ENCODE data around the gene FAM20B.

Gene FAM20B

DNA sequence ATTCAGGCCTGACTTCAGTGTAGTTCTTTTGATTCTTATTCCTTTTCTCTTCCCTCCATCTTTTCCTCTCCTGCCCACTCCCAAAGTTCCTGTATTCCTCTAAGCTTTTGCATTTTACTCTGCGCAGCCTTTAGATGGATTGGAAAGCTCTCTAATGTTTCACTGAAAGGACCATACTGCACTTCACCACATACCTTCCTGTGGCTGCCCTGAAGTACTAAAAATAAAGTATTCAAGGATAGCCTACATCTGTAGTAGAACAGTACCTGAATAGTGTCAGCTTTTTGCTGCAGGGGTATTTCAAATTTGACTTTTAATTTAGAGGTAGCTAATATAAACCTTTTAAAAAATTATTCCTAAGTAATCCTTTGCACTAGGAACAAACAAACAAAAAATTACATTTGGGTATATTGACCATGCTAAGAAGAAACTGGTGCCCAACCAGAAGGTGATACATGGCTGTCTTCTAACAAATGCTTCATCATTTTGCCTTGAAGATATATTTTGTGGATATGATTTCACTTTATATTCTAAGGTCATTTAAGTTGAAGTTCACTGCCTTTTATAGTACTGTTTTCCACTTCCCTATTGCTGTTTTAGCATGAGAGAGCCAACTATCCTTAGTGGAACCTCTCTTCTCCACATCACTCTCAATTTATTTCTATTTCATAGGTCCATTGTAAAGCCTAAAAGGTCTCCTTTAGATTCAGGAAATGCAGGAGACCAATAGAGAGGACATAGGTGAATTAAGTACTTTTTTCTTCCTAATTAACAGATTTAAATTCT is 22.8 kb downstream of the FAM20B start:
- no peak for DNase-seq (ENCODE audit: low read depth in 1 of 2, low spot score in 1 of 2)

DNA sequence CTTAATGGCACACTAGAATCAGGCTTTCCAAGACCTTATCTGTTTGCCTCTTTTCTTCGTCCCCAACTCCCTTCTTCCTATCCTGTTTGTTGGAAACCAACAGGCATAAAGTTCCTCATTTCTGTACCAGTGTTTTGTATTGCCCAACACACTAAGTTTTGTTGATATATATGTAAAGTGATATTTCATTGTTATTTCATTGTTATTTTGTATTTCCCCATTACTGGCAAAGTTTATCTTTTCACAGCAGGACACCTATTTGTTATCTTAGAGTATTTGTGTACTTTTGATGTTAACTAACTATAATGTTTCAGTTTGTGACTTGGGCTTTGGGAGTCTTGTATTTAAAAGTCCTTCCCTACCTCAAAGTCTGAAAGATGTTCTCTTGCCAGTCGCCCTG is 27.1 kb downstream of the FAM20B start:
- DNase-seq (ENCODE audit: low read depth in 1 of 2, low spot score in 1 of 2): no peak

DNA sequence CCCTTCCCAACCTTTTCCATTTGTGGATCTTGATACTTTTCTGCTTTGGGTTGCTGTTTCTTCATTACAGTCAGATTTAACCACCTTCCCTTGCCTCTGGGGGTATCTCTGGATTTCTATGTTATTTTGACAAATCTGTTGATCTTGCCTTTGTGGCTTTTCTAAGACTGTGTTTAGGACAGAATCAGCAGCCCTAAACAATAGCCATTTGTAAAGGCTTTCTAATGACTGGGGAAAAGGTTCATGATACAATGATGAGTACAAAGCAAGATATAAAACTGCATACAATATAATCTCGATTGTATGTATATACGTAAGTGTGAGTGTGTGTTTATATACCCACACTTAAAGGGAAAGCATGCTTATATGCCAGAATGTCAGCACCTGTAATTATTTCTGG is 27.8 kb downstream of the FAM20B start:
- DNase-seq (ENCODE audit: low read depth in 1 of 2, low spot score in 1 of 2): no peak

DNA sequence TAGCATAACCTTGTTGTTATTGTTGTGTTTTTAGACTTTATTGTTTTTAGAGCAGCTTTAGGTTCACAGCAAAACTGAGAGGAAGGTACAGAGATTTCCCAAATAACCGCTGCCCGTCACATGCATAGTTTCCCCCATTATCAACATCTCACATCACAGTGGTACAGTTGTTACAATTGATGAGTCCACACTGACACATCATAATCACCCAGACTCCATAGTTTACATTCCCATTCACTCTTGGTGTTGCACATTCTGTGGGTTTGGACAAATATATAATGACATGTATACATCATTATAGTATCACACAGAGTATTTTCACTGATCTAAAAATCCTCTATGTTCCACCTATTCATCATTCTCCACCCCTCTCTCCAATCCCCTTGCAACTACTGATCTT is 30.2 kb downstream of the FAM20B start:
- no peak for DNase-seq (ENCODE audit: low read depth in 1 of 2, low spot score in 1 of 2)

DNA sequence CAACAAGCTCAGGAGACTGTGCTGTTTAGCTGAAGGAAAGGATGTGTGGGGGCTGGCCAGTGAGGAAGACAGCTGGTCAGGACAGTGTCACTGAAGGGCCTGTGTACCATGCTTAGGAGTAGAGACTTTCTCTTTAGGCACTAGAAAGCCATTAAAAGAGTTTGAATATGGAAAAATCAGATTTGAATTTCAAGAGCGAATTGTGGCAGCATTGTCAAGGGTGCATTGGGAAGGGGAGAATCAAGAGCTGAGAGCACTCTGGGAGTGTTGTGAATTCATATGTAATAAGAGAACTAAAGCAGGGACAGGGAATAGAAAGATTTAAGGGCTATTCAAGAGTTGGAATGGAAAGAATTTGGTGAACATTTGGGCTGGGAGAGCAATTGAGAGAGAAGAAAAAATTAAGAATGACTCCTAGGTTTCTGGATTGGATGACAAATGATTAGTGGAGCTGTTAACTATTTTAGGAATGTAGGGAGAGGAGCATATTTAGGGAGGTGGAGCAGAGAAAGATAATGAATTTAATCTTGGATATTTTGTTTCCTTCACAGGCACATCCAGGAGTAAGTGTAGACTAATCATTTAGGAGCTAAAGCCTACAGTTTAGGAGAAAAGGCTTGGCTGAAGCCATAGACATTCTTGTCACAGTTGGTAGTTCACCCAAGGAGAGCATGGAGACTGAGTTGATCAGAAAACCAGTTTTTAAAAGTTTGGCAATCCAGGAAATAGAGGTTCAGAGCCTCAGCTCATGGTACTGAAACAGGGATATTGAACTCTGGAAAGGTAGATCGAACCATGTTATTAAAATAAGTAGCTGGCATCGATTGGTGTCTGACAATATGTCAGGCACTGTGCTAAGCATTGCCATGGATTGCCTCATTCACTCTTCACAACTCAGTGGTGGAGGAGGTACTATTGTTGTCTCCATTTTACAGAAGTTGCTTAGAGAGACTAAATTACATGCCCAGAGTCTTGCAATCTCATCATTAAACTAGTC is 33.1 kb downstream of the FAM20B start:
- no peak for DNase-seq (ENCODE audit: low read depth in 1 of 2, low spot score in 1 of 2)

DNA sequence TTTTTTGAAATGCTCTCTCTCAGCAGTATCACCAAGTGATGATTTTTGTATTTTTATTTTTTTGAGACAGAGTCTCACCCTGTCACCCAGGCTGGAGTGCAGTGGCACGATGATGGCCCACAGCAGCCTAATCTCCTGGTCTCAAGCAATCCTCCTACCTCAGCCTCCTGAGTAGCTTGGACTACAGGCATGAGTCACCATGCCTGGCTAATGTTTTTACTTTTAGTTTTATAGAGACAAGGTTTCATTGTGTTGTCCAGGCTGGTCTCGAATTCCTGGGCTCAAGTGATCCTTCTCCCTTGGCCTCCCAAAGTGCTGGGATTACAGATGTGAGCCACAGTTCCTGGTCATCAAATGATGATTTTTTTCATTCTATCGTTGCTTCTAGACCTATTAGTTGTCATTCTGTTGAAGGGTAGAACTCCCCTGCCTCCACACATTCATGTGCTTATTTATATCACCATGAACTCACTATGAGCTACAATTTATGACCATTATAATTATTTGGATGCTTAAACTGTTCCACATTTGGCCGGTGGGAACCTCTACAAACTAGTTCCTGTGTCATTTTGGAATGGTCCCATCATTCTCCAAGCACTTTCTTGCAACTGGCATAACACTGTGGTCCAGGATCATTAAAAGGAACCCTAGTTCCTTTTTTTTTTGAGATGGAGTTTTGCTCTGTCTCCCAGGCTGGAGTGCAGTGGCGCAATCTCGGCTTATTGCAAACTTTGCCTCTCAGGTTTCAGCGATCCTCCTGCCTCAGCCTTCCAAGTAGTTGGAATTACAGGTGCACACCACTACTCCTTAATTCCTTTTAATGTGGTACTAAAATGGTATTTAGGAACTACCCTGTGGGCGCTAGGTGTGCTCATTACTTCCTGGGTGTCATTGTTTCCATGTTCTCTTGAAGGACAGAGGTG is 35.9 kb downstream of the FAM20B start:
- no peak for DNase-seq (ENCODE audit: low read depth in 1 of 2, low spot score in 1 of 2)

DNA sequence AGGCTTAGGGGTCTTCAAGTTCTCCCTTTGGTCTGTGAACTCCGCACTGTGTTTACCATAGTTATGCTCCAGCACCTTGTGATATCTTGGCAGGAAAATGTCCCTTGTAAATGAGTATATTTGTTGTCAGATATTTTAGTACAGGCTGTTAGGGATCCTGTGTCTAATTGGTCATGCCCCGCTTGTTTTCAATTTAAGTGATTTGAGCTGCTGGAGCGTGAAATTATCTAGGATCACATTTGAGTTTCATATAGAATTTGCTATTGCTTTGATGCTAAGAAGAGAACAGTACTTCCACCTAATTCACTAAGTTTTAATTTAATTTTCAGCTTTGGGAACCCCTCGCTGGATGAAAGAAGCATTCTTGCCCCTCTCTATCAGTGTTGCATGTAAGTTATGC is 40.8 kb downstream of the FAM20B start:
- DNase-seq (ENCODE audit: low read depth in 1 of 2, low spot score in 1 of 2): no peak

DNA sequence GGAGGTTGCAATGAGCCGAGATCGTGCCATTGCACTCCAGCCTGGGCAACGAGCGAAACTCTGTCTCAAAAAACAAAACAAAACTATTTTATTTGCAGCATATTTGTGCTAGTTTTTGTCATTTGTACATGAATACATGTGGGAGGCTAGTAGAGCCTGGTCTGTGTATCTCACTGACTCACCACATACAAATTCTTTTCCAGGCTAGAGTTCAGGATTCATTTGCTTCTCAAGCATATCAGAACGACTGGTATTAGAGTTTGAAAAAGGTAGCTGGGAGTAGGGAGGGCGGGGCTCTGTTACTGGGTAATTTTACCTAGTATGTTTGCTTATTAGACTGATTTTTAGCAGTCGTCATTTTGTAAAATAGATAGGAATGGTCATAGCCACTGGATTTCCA is 51.7 kb downstream of the FAM20B start:
- DNase-seq (ENCODE audit: low read depth in 1 of 2, low spot score in 1 of 2): no peak

DNA sequence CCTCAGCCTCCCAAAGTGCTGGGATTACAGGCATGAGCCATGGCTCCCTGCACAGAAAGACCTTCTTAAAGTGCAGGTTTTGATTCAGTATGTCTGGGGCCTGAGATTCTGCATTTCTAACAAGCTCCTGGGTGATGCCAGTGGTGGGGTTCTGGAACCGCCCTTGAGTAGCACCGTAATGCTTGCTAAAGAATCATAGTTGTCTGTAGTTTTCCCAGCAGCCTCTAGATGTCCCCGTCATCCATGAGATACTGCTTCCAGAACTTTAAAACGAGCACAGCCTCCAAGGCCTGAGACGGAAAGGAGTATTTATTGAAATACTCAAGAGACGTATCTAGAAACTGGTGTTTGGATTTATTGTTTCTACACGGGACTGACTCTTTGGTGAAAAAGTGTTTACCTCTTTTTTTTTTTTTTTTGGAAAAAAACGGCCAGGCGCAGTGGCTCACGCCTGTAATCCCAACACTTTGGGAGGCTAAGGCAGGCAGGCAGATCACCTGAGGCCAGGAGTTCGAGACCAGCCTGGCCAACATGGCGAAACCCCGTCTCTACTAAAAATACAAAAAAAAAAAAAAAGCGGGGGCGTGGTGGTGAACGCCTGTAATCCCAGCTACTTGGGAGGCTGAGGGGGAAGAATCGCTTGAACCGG is 53.5 kb downstream of the FAM20B start:
- no peak for DNase-seq (ENCODE audit: low read depth in 1 of 2, low spot score in 1 of 2)

DNA sequence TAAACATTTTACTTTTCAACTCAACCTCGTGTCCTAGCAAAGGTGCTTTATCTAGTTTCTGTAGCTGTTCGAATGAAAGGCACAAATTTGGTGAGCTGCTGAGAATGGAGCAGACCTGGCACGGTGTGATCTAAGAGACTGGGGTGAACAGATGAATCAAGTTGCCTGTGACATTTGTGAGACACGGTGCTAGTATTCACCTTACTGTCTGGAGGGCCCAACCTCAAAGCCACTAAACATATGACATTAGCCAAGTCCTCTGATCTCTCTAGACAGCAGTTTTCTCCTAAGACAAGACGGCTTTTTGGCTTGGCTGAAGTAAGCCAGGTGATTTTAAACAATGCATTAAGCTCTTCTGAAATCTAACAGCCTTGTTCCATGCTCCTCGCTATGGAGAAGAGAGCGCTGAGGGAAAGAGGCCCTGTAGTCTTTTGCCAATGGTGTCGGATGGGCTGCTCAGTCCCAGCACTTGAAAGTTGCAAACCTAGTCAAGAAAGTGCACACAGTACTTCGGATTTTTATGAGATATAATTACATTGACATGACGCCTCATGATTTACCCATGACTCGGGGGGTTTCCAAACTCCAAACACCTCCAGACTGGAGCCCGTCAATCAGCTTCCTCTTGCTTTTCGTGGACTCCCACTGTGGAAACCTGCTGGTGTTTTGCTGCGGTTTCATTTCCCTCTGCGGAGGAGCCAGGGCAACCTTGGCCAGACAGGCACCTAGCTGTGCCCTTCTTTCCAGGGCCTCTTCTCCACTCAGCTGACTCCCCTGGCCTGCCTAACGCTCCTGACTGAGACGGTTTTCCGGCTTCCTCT is 55.4 kb downstream of the FAM20B start:
- no peak for DNase-seq (ENCODE audit: low read depth in 1 of 2, low spot score in 1 of 2)

DNA sequence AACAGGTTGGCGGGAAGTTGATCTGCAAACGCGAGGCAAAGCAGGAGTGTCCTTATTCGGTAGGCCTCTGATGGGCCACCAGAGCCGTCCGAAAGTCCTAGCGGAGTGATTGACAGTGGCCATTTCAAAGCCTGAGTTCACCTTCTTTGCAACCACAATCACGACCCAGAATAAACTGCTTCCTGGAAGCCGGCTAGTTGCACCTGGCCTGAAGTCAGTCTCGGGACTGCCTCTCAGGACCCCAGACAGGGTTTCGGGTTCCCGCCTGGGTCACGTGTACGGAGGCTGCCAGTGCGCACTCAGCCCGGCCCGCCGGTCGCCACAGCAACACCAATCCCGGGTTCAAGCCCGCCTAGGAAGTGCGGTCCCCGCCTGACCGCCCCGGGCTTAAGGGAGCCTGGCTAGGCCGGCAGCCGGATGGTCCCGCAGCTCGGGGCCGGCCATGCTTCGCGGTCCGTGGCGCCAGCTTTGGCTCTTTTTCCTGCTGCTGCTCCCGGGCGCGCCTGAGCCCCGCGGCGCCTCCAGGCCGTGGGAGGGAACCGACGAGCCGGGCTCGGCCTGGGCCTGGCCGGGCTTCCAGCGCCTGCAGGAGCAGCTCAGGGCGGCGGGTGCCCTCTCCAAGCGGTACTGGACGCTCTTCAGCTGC is 56.1 kb downstream of the FAM20B start, which contains the start of gene TOR3A:
Gene TOR3A (plus strand): TSS at position 384 of the 646 bp plus-strand sequence. CDS start 59 bp downstream, at position 443.
- DNase-seq (ENCODE audit: low read depth in 1 of 2, low spot score in 1 of 2): peak; percentile 53 to 60

DNA sequence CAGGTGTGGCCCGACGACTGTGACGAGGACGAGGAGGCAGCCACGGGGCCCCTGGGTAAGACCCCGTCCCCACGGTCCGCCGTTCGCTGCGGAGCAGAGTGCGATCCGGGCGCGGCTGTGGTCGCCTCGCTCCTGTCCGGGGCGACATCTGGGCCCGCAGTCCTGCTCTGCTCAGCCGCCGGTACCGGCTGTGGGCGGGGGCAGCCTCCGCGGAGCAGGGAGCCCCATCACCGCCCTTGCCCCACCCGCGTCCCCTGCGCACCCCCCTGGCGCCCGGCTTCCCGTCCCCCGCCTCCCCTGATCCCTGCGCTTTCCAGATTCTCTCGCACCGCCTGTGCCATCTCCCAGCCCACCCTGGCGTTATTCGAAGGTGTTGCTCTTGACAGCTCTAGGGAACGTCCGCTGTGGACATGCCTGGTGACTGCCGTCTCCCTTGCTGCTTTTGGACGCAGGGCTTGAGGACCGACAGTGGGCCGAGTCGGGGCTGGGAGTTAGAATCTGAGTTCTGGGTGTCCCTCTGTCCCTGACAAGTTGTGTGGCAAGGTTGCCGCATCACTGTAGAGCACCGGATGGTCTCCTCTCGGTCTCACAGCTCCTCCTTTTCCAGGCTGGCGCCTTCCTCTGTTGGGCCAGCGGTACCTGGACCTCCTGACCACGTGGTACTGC is 56.8 kb downstream of the FAM20B start:
- peak in 1 of 2 donors; percentile 3 for DNase-seq (ENCODE audit: low read depth in 1 of 2, low spot score in 1 of 2)

DNA sequence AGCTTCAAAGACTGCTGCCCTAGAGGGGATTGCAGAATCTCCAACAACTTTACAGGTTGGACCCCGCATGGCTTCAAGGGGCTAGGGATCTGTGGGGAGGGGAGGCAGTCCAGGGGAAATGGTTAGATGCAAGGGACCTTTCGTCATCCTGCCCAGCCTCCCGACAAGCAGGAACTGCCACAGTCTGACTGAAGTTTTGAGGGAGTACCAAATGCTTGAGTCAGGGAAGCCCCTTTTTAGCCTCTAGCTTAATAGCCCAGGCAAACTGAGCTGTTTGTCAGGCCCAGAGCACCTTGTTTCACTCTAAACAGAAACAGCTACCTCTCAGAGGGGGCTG is 57.3 kb downstream of the FAM20B start:
- DNase-seq (ENCODE audit: low read depth in 1 of 2, low spot score in 1 of 2): no peak

DNA sequence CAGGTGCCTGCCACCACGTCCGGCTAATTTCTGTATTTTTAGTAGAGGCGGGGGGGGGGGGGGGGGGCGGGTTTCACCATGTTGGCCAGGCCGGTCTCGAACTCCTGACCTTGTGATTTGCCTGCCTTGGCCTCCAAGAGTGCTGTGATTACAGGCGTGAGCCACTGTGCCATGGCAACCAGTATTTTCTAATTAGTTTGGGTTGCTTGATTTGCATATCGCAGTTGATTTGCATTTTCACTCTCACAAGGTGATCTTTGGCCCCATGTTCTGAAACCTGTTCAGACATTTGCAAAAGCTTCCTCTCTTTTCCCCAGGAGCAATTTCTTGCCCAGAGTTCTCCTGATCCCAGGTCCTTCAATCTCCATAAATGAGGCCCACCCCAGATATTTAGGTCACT is 57.8 kb downstream of the FAM20B start:
- DNase-seq (ENCODE audit: low read depth in 1 of 2, low spot score in 1 of 2): no peak

DNA sequence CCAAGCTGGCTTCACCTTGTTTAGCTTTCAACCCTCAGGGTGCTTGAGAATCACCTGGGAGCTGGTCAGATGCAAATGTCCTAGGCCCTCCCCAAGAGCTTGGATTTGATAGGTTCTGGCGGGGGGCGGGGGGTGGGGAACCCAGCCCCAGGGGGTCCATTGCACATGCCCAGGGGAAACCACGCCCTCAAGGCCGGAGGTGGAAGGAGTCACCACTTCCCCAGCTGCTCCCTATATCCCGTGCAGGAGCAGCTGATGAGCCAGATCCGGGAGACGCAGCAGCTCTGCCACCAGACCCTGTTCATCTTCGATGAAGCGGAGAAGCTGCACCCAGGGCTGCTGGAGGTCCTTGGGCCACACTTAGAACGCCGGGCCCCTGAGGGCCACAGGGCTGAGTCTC is 62.0 kb downstream of the FAM20B start:
- DNase-seq (ENCODE audit: low read depth in 1 of 2, low spot score in 1 of 2): no peak

DNA sequence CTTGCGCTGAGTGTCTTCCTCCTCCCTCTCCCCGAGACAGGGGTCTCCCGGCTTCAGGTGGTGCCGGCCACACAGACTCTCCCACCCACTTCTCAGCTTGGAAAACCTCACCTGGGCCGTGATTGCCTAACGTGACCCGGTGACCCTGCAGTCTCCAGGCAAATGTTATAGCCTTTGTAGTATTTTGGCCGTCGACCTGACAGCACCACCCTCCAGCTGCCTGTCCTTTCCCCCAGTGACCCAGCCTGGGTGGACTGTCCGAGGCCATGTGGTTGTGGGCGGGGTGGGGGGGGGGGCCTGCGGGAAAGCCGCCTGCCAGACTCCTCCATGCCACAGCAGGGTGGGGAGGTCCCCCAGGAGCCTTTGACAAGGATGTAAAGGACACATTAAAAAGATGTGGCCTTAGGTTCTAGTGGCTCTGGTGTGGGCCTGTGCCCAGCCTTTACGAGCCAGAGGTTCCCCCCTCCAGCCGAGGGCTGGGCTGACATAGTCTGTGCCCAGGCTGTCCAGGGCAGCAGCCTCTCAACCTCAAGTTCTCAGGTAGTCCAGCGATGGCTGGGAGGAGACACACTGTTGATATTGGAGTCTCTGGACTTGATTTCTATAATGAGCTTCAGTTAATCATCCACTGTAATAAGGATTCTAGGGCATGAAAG is 64.3 kb downstream of the FAM20B start:
- no peak for DNase-seq (ENCODE audit: low read depth in 1 of 2, low spot score in 1 of 2)

DNA sequence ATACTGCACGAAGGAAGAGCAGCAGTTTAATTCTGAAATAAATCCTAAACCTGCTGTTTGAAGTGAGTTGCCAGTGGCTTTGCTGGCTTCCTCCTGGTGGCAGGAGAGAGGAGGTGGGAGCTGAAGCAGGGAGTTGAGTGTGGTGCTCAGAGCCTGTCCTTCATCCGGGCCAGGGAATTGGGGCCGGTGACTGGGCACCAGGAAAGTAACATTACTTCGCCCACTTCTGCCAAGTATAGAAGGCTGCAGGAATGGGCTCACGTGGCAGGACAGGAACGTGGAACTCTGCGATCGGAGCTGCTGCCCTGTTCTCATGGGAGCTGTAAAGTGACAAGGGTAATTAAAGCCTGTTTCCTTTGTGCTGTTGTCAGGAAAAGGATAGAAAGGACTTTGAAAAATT is 64.8 kb downstream of the FAM20B start:
- DNase-seq (ENCODE audit: low read depth in 1 of 2, low spot score in 1 of 2): no peak

DNA sequence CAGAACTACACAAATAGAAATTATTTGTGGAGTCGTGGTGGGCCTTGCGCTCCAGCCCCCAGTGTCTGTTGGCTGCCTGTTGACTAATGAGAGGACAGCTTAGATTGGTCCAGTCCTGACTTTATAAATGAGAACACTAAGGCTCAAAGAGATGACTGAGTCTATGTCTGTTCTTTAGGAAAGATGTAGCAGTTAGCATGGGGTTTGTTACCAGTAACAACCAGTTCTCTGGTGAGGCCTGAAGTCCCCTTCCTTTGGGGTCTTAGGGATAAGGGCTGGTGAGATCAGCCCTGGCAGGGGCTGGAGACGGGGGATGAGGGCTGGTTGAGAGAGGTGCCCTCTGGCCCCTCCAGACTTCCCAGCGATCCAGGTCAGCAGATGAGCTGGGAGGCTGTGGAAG is 65.2 kb downstream of the FAM20B start:
- no peak for DNase-seq (ENCODE audit: low read depth in 1 of 2, low spot score in 1 of 2)

Measured in stimulated activated CD4-positive, alpha-beta T cell treated with anti-CD3 and anti-CD28 coated beads, Interleukin-15, amount 100 ng/mL, for 1 hour (primary cell).